Esophagus squamous epithelium (tissue), 4 donors: ENCODE measurements around the gene PROP1.
"Not testable (repeated sequence)": the region's sequence is repeated elsewhere in the genome, so short reads cannot be mapped to it uniquely, and the experiment has no call there.

Experiments
- POLR2A ChIP-seq, 4 donors: fragments of 450-650 bp; IDR thresholded peaks; one replicate each; pipeline ENCODE4 v1.6.1; 2017; ENCODE audit warnings: antibody characterized with exemption in 4 of 4, mild to moderate bottlenecking in 4 of 4, moderate library complexity in 3 of 4
- TF ChIP-seq, protein P1 (sequence below), 6 experiments: fragments of 450-650 bp in 4 of 6; fragments of 200-600 bp in 2 of 6; sonication (generic) in 2 of 6; IDR thresholded peaks; one replicate each; pipeline ENCODE4 v1.5.1; 2016 to 2019; ENCODE audit warnings: antibody characterized with exemption in 6 of 6, mild to moderate bottlenecking in 4 of 6, moderate library complexity in 4 of 6

- TF ChIP-seq POLR2A (IDR thresholded peaks at IDR 0.05): not testable (repeated sequence)
- TF ChIP-seq, protein P1, sequence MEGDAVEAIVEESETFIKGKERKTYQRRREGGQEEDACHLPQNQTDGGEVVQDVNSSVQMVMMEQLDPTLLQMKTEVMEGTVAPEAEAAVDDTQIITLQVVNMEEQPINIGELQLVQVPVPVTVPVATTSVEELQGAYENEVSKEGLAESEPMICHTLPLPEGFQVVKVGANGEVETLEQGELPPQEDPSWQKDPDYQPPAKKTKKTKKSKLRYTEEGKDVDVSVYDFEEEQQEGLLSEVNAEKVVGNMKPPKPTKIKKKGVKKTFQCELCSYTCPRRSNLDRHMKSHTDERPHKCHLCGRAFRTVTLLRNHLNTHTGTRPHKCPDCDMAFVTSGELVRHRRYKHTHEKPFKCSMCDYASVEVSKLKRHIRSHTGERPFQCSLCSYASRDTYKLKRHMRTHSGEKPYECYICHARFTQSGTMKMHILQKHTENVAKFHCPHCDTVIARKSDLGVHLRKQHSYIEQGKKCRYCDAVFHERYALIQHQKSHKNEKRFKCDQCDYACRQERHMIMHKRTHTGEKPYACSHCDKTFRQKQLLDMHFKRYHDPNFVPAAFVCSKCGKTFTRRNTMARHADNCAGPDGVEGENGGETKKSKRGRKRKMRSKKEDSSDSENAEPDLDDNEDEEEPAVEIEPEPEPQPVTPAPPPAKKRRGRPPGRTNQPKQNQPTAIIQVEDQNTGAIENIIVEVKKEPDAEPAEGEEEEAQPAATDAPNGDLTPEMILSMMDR (IDR thresholded peaks at IDR 0.05): not testable (repeated sequence)
These were observed 42.9 kb downstream of the PROP1 start for GRCh38 chr5:177953101-177953500.
